Breast epithelium (tissue), 4 donors: ENCODE data around the gene EIPR1. TPM values are rescaled to one million over a fixed set of nuclear protein-coding genes. Genes with fewer than 3 reads are reported as not detected.

Experiments
- DNase-seq, 2 donors: peaks; one replicate each; pipeline ENCODE4 v3.0.0-alpha.2; 2019; ENCODE audit warnings: low spot score in 2 of 2
- H3K27ac ChIP-seq, 2 donors: fragments of 200-600 bp; sonication (generic) in 1 of 2; one replicate each; pipeline ENCODE4 v1.5.1; 2016 to 2019; ENCODE audit warnings: mild to moderate bottlenecking in 1 of 2
- H3K27me3 ChIP-seq, 2 donors: fragments of 200-600 bp; sonication (generic) in 1 of 2; one replicate each; pipeline versions ENCODE4 v1.5.1 to v1.6.0; 2017 to 2019; ENCODE audit warnings: control low read depth in 1 of 2, mild to moderate bottlenecking in 1 of 2
- H3K36me3 ChIP-seq: fragments of 200-600 bp; one replicate; pipeline ENCODE4 v1.5.1; 2019
- H3K4me1 ChIP-seq, 2 donors: fragments of 200-600 bp; sonication (generic); one replicate each; pipeline ENCODE4 v1.5.1; 2016 to 2019; ENCODE audit warnings: control low read depth in 1 of 2
- H3K4me3 ChIP-seq, 3 donors: fragments of 200-600 bp; sonication (generic); 1 replicate in 2 of 3; 2 replicates in 1 of 3; pipeline ENCODE4 v1.5.1; 2016 to 2019; ENCODE audit warnings: mild to moderate bottlenecking in 3 of 3, moderate library complexity in 2 of 3
- H3K9me3 ChIP-seq, 2 donors: fragments of 200-600 bp; sonication (generic) in 1 of 2; one replicate each; pipeline ENCODE4 v1.5.1; 2016 to 2019; ENCODE audit warnings: control low read depth in 1 of 2
- POLR2A ChIP-seq: fragments of 450-650 bp; IDR thresholded peaks from one replicate; pipeline ENCODE4 v1.6.1; 2016; ENCODE audit warnings: antibody characterized with exemption, mild to moderate bottlenecking, moderate library complexity
- POLR2AphosphoS5 ChIP-seq, 3 donors: sonication (generic); formaldehyde crosslinking; IDR thresholded peaks; one replicate each; pipeline ENCODE4 v1.6.1; 2017; ENCODE audit warnings: antibody characterized with exemption in 3 of 3
- intact Hi-C: fragments of 100-400 bp; cut with DNase I; formaldehyde crosslinking; loops from one replicate; pipeline ENCODE4 v1.15.1; 2023; ENCODE audit warnings: low total_unique reads
- total RNA-seq, 3 donors: library from RNA; depleted of rRNA; stranded (reverse); fragments of >200 nt; gene quantifications; one replicate each; pipeline ENCODE4 v1.1.0, GENCODE V29; 2016
- TF ChIP-seq, protein P1 (sequence below), 3 donors: fragments of 450-650 bp; IDR thresholded peaks; one replicate each; pipeline ENCODE4 v1.5.1; 2016 to 2017; ENCODE audit warnings: antibody characterized with exemption in 3 of 3, mild to moderate bottlenecking in 3 of 3, moderate library complexity in 3 of 3

The EIPR1 gene
- total RNA-seq, result 10 to 100 TPM; 12.8 to 31.0 (median 23.3) TPM

DNA sequence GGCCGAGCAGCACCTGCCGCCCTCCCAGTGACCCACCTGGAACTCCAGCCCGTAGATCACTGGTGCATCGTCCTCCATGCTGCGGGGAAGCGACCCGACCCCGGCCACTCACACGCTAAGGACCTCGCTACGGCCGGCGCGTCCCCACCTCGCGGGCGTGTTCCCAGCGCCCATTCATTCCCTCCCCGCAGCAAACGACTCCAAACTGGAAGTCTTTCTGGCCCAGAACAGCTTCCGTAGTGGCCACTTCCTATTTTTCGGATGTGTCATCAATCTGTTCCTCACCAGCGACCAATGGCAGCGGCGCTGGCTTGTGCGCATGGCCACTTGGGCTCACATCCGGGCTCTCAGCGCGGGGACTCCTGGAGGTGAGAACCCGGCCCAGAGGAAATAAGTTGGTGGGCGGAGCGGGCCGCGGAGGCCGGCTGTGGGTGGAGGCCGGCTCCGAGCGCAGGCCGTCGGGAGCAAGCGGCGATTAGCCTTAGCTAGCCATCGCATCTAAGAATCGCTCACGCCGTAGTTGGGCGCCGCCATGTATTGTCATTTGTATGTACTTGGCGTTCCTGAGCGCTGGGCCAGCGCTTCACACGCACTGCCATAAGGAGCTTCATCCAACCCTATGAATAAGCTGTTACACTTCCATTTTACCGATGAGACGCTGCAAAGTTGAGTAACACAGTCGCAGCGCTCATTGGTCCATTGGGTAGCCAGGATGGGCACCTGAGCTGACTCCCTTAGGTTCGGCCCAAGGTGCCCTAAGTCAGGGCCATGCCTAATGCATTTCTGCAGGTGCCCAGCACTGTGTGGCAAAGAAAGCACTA, at the start of gene EIPR1:
Gene EIPR1, minus strand, starts transcription at position 207 of the 821 bp plus-strand sequence. Its CDS starts 129 bp downstream, at position 78.
- no peaks in the 10 kb centered on the region for H3K9me3 ChIP-seq
- H3K36me3 ChIP-seq, result no peaks in the 10 kb centered on the region
- peak; percentile 97 for DNase-seq
- peaks cover 0 to 14% of the 10 kb centered on the region in 2 donors for H3K4me1 ChIP-seq
- peak within 1 kb of the TSS; percentile 65 to 87 (median 77) for H3K4me3 ChIP-seq
- TF ChIP-seq POLR2A (no peak), POLR2AphosphoS5 (IDR thresholded peaks at IDR 0.05) (peak; percentile 56 to 87 (median 81))
- TF ChIP-seq, protein P1, sequence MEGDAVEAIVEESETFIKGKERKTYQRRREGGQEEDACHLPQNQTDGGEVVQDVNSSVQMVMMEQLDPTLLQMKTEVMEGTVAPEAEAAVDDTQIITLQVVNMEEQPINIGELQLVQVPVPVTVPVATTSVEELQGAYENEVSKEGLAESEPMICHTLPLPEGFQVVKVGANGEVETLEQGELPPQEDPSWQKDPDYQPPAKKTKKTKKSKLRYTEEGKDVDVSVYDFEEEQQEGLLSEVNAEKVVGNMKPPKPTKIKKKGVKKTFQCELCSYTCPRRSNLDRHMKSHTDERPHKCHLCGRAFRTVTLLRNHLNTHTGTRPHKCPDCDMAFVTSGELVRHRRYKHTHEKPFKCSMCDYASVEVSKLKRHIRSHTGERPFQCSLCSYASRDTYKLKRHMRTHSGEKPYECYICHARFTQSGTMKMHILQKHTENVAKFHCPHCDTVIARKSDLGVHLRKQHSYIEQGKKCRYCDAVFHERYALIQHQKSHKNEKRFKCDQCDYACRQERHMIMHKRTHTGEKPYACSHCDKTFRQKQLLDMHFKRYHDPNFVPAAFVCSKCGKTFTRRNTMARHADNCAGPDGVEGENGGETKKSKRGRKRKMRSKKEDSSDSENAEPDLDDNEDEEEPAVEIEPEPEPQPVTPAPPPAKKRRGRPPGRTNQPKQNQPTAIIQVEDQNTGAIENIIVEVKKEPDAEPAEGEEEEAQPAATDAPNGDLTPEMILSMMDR (IDR thresholded peaks at IDR 0.05), result peak in 2 of 3 donors; percentile 18 to 38
- no peaks in the 10 kb centered on the region for H3K27me3 ChIP-seq
- H3K27ac ChIP-seq, result peak within 1 kb of the TSS; percentile 92 to 93
- intact Hi-C loops, result no loop called here

DNA sequence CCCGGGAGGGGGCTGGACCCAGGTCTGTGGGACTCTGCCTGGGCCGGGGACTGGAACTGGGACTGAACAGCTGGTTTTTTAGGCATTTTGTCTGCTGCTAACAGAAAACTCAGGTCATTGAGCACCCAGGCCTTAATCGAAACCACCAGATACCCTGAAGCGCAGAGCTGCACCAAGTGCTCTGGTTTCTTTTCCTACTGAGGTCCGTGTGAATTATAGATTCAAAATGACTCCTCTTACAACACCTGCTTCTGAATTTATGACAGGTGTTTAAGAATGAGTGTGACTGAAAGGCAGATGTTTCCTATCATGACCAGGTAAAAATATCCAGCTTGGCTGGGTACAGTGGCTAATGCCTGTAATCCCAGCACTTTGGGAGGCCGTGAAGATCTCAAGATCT, 49.7 kb upstream of the EIPR1 start:
- Histone ChIP-seq H3K27ac (no peak overlapping the region), H3K9me3 (no peaks in the 10 kb centered on the region), H3K4me3 (no peak overlapping the region), H3K4me1 (no peaks in the 10 kb centered on the region), H3K27me3 (no peaks in the 10 kb centered on the region), H3K36me3 (peaks cover 3% of the 10 kb centered on the region)
- intact Hi-C loops, result no loop called here
- no peak for TF ChIP-seq POLR2A
- TF ChIP-seq, protein P1 (IDR thresholded peaks at IDR 0.05), result no peak
- TF ChIP-seq POLR2AphosphoS5 (IDR thresholded peaks at IDR 0.05), result no peak
- DNase-seq, result no peak

DNA sequence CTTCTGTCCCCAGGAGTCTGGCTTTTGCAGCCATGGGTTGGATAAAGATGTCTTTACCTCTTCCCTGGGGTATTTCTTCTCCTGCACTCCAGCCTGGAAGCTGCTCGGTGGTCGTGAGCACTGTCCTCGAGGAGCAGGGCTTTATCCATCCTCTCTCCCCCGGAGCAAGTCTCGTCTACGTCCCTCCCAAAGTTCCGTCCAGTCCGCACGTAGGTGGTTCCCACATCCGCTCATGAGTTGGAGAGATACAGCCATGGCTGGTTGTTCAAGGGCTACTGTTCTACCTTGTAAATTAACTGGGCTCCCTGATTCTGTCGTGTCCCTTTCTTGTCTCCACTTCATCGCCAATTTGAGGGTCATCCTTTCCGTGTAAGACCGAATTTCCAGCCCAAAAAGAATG, 49.0 kb upstream of the EIPR1 start:
- Histone ChIP-seq H3K9me3 (no peaks in the 10 kb centered on the region), H3K4me3 (no peak overlapping the region), H3K27ac (no peak overlapping the region), H3K36me3 (no peaks in the 10 kb centered on the region), H3K27me3 (no peaks in the 10 kb centered on the region), H3K4me1 (no peaks in the 10 kb centered on the region)
- intact Hi-C loops, result no loop called here
- no peak for DNase-seq
- TF ChIP-seq, protein P1 (IDR thresholded peaks at IDR 0.05), result no peak
- TF ChIP-seq POLR2A, result no peak
- TF ChIP-seq POLR2AphosphoS5 (IDR thresholded peaks at IDR 0.05), result no peak

DNA sequence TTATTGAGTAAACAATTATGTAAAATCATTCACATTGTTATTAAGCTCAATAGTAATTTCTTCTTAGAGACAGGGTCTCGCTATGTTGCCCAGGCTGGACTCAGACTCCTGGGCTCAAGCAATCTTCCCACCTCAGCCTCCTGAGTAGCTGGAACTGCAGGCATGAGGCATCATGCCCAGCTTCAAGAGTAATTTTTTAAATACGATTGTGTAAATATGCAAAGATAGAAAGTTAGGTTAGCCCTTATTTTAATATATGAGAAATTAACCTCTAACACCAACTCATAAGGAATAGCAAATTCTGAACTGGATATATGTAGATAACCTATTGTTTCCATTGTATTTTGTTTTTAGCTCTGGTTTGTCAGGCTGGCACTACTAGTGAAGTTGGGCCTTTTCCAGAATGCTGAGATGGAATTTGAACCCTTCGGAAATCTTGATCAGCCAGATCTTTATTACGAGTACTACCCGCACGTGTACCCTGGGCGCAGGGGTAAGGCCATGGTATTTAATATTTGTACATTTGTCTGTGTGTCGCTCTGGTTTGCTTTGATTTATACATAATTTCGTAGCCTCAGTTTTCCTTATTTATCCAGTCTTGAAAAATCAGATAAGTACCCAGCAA, 46.7 kb upstream of the EIPR1 start:
- H3K4me3 ChIP-seq, result no peak overlapping the region
- intact Hi-C loops, result no loop called here
- no peaks in the 10 kb centered on the region for H3K36me3 ChIP-seq
- no peak overlapping the region for H3K27ac ChIP-seq
- H3K27me3 ChIP-seq, result no peaks in the 10 kb centered on the region
- DNase-seq, result no peak
- TF ChIP-seq, protein P1 (IDR thresholded peaks at IDR 0.05), result no peak
- no peak for TF ChIP-seq POLR2AphosphoS5 (IDR thresholded peaks at IDR 0.05)
- TF ChIP-seq POLR2A, result no peak
- H3K9me3 ChIP-seq, result no peaks in the 10 kb centered on the region
- H3K4me1 ChIP-seq, result no peaks in the 10 kb centered on the region
